ENCODE measurements around the gene TUBGCP2. TPM values are rescaled to one million over a fixed set of nuclear protein-coding genes. Genes with fewer than 3 reads are reported as not detected.
A peak's percentile ranks its signal among the peaks of the same experiment; 100 is the strongest.

Gene TUBGCP2
- total RNA-seq, 2 experiments from 2014 or later = 43.3 to 50.2 TPM

- H3K36me3 Mint-ChIP-seq (ENCODE audit: low read depth) = peaks cover 15% of the 10 kb centered on the region
- DNase-seq (no peak), ATAC-seq (no peak)
- no peaks in the 10 kb centered on the region for H3K27me3 Mint-ChIP-seq
- no peak overlapping the region for H3K4me3 Mint-ChIP-seq
- POLR2A ChIA-PET = no interaction called here
- H3K27ac Mint-ChIP-seq = no peak overlapping the region
- peaks cover 26% of the 10 kb centered on the region for H3K4me1 Mint-ChIP-seq
- intact Hi-C loops (cut with DNase I, micrococcal nuclease) = no loop called here
- CTCF ChIA-PET = interaction anchor here (1.3 kb wide), 1 partner anchor 19 kb away, joined by 4 read pairs; no protein-coding TSS in a partner anchor
- H3K9me3 Mint-ChIP-seq (ENCODE audit: low read depth) = no peaks in the 10 kb centered on the region
These were observed 1.7 kb upstream of the TUBGCP2 start for GRCh38 chr10:133310399-133310755.

- CTCF ChIA-PET = interaction anchor here (1.3 kb wide), 1 partner anchor 19 kb away, joined by 4 read pairs; no protein-coding TSS in a partner anchor
- H3K4me3 Mint-ChIP-seq = peak overlapping the region; percentile 100
- no peak overlapping the region for H3K27ac Mint-ChIP-seq
These were observed 1.2 kb upstream of the TUBGCP2 start for GRCh38 chr10:133309720-133310398.

GRCh38 chr10:133309100-133309719, 538 bp upstream of the TUBGCP2 start:
- intact Hi-C loops (cut with DNase I, micrococcal nuclease) = loop anchor here (1.0 to 5.0 kb wide), 11 partner anchors 15 to 1408 kb away; partner anchors contain the start of genes FUOM (in 2 of the 2), DPYSL4 (in 1 of the 2), ECHS1 (in 1 of the 2) and LRRC27 (in 1 of the 2)
- DNase-seq = peak; percentile 97
- Mint-ChIP-seq H3K27me3 (no peaks in the 10 kb centered on the region), H3K27ac (peak overlapping the region; percentile 69), H3K36me3 (ENCODE audit: low read depth) (peaks cover 15% of the 10 kb centered on the region), H3K9me3 (ENCODE audit: low read depth) (no peaks in the 10 kb centered on the region), H3K4me3 (peak overlapping the region; percentile 100), H3K4me1 (peaks cover 30% of the 10 kb centered on the region)
- ChIA-PET POLR2A (no interaction called here), CTCF (no interaction called here)
- ATAC-seq = peak; percentile 84

More at GRCh38 chr10:133309720-133310398, 1.2 kb upstream of the TUBGCP2 start:
- DNase-seq (no peak), ATAC-seq (no peak)
- H3K27me3 Mint-ChIP-seq = no peaks in the 10 kb centered on the region
- POLR2A ChIA-PET = no interaction called here
- H3K9me3 Mint-ChIP-seq (ENCODE audit: low read depth) = no peaks in the 10 kb centered on the region
- peaks cover 28% of the 10 kb centered on the region for H3K4me1 Mint-ChIP-seq
- H3K36me3 Mint-ChIP-seq (ENCODE audit: low read depth) = peaks cover 15% of the 10 kb centered on the region
- intact Hi-C loops (cut with DNase I, micrococcal nuclease) = loop anchor here (1.0 to 5.0 kb wide), 11 partner anchors 14 to 1409 kb away; partner anchors contain the start of genes FUOM (in 2 of the 2), DPYSL4 (in 1 of the 2), ECHS1 (in 1 of the 2) and LRRC27 (in 1 of the 2)

- Mint-ChIP-seq H3K27me3 (no peaks in the 10 kb centered on the region), H3K9me3 (ENCODE audit: low read depth) (no peaks in the 10 kb centered on the region), H3K36me3 (ENCODE audit: low read depth) (peaks cover 15% of the 10 kb centered on the region), H3K27ac (peak overlapping the region; percentile 99), H3K4me1 (peaks cover 28% of the 10 kb centered on the region), H3K4me3 (peak overlapping the region; percentile 100)
- ChIA-PET CTCF (interaction anchor here (0.7 to 1.9 kb wide), 16 partner anchors 8 to 1063 kb away, joined by 3 to 9 read pairs (median 4); no protein-coding TSS in a partner anchor), POLR2A (interaction anchor here (1.0 to 1.1 kb wide), 2 partner anchors 47 to 50 kb away, joined by 3 read pairs; partner anchors contain the start of gene FUOM)
- DNase-seq (peak; percentile 94), ATAC-seq (peak; percentile 68)
- intact Hi-C loops (cut with DNase I, micrococcal nuclease) = loop anchor here (1.0 to 5.0 kb wide), 13 partner anchors 10 to 1407 kb away; partner anchors contain the start of genes DPYSL4 (in 1 of the 2), FUOM (in 1 of the 2), LRRC27 (in 1 of the 2) and MTG1 (in 1 of the 2)
These were observed 774 bp downstream of the TUBGCP2 start for GRCh38 chr10:133307776-133308420.

GRCh38 chr10:133306941-133307379, 1.7 kb downstream of the TUBGCP2 start:
- peak overlapping the region; percentile 100 for H3K4me3 Mint-ChIP-seq
- ChIA-PET POLR2A (interaction anchor here (1.0 kb wide), 1 partner anchor 46 kb away, joined by 3 read pairs; no protein-coding TSS in a partner anchor), CTCF (interaction anchor here (0.7 to 1.9 kb wide), 10 partner anchors 9 to 463 kb away, joined by 3 to 9 read pairs (median 5); no protein-coding TSS in a partner anchor)
- peaks cover 20% of the 10 kb centered on the region for H3K36me3 Mint-ChIP-seq (ENCODE audit: low read depth)
- H3K27ac Mint-ChIP-seq = peak overlapping the region; percentile 99
- ATAC-seq (no peak), DNase-seq (no peak)
- no peaks in the 10 kb centered on the region for H3K9me3 Mint-ChIP-seq (ENCODE audit: low read depth)
- H3K27me3 Mint-ChIP-seq = no peaks in the 10 kb centered on the region
- intact Hi-C loops (cut with DNase I, micrococcal nuclease) = loop anchor here (1.0 to 5.0 kb wide), 5 partner anchors 11 to 975 kb away; partner anchors contain the start of genes FUOM (in 1 of the 2) and LRRC27 (in 1 of the 2)
- peaks cover 33% of the 10 kb centered on the region for H3K4me1 Mint-ChIP-seq

- intact Hi-C loops (cut with DNase I, micrococcal nuclease) = loop anchor here (5.0 kb wide), 4 partner anchors 44 to 974 kb away; partner anchors contain the start of genes FUOM (in 1 of the 2) and LRRC27 (in 1 of the 2)
- Mint-ChIP-seq H3K9me3 (ENCODE audit: low read depth) (no peaks in the 10 kb centered on the region), H3K27ac (no peak overlapping the region), H3K36me3 (ENCODE audit: low read depth) (peaks cover 20% of the 10 kb centered on the region), H3K4me1 (peaks cover 33% of the 10 kb centered on the region), H3K27me3 (no peaks in the 10 kb centered on the region), H3K4me3 (no peak overlapping the region)
- no peak for DNase-seq
- POLR2A ChIA-PET = no interaction called here
- CTCF ChIA-PET = interaction anchor here (1.2 to 1.7 kb wide), 2 partner anchors 9 to 31 kb away, joined by 4 to 6 read pairs; no protein-coding TSS in a partner anchor
- ATAC-seq = no peak
These were observed 2.6 kb downstream of the TUBGCP2 start for GRCh38 chr10:133306097-133306476.

GRCh38 chr10:133303206-133303605, 5.5 kb downstream of the TUBGCP2 start:
- ChIA-PET POLR2A (no interaction called here), CTCF (interaction anchor here (0.8 to 1.6 kb wide), 3 partner anchors 26 to 55 kb away, joined by 3 to 4 read pairs (median 4); partner anchors contain the start of gene ADAM8)
- H3K4me1 Mint-ChIP-seq = peaks cover 33% of the 10 kb centered on the region
- no peaks in the 10 kb centered on the region for H3K9me3 Mint-ChIP-seq (ENCODE audit: low read depth)
- no peak overlapping the region for H3K27ac Mint-ChIP-seq
- no peak overlapping the region for H3K4me3 Mint-ChIP-seq
- peaks cover 31% of the 10 kb centered on the region for H3K36me3 Mint-ChIP-seq (ENCODE audit: low read depth)
- intact Hi-C loops (cut with DNase I, micrococcal nuclease) = no loop called here
- DNase-seq (no peak), ATAC-seq (no peak)
- no peaks in the 10 kb centered on the region for H3K27me3 Mint-ChIP-seq

- no peak for ATAC-seq
- Mint-ChIP-seq H3K4me1 (peaks cover 25% of the 10 kb centered on the region), H3K9me3 (ENCODE audit: low read depth) (no peaks in the 10 kb centered on the region), H3K4me3 (no peak overlapping the region), H3K27ac (no peak overlapping the region), H3K27me3 (no peaks in the 10 kb centered on the region), H3K36me3 (ENCODE audit: low read depth) (peaks cover 35% of the 10 kb centered on the region)
- CTCF ChIA-PET = no interaction called here
- intact Hi-C loops (cut with DNase I, micrococcal nuclease) = no loop called here
- no peak for DNase-seq
- POLR2A ChIA-PET = no interaction called here
These were observed 6.4 kb downstream of the TUBGCP2 start for GRCh38 chr10:133302230-133302629.

GRCh38 chr10:133299738-133300137, 8.9 kb downstream of the TUBGCP2 start:
- CTCF ChIA-PET = interaction anchor here (1.3 kb wide), 1 partner anchor 8 kb away, joined by 4 read pairs; no protein-coding TSS in a partner anchor

GRCh38 chr10:133299224-133299623, 9.4 kb downstream of the TUBGCP2 start:
- ChIA-PET POLR2A (no interaction called here), CTCF (interaction anchor here (1.3 kb wide), 1 partner anchor 9 kb away, joined by 4 read pairs; no protein-coding TSS in a partner anchor)
- Mint-ChIP-seq H3K9me3 (ENCODE audit: low read depth) (no peaks in the 10 kb centered on the region), H3K4me3 (no peak overlapping the region), H3K4me1 (peaks cover 7% of the 10 kb centered on the region), H3K36me3 (ENCODE audit: low read depth) (peaks cover 51% of the 10 kb centered on the region), H3K27me3 (no peaks in the 10 kb centered on the region), H3K27ac (no peak overlapping the region)
- intact Hi-C loops (cut with DNase I, micrococcal nuclease) = no loop called here
- ATAC-seq = no peak
- DNase-seq = no peak

More at GRCh38 chr10:133299738-133300137, 8.9 kb downstream of the TUBGCP2 start:
- H3K27me3 Mint-ChIP-seq = no peaks in the 10 kb centered on the region
- ATAC-seq = no peak
- POLR2A ChIA-PET = no interaction called here
- H3K9me3 Mint-ChIP-seq (ENCODE audit: low read depth) = no peaks in the 10 kb centered on the region
- intact Hi-C loops (cut with DNase I, micrococcal nuclease) = no loop called here
- no peak overlapping the region for H3K4me3 Mint-ChIP-seq
- H3K27ac Mint-ChIP-seq = no peak overlapping the region
- peaks cover 46% of the 10 kb centered on the region for H3K36me3 Mint-ChIP-seq (ENCODE audit: low read depth)
- peaks cover 10% of the 10 kb centered on the region for H3K4me1 Mint-ChIP-seq
- no peak for DNase-seq

- no peaks in the 10 kb centered on the region for H3K27me3 Mint-ChIP-seq
- H3K4me3 Mint-ChIP-seq = no peak overlapping the region
- POLR2A ChIA-PET = no interaction called here
- peaks cover 9% of the 10 kb centered on the region for H3K4me1 Mint-ChIP-seq
- no peaks in the 10 kb centered on the region for H3K9me3 Mint-ChIP-seq (ENCODE audit: low read depth)
- intact Hi-C loops (cut with DNase I, micrococcal nuclease) = no loop called here
- DNase-seq (no peak), ATAC-seq (no peak)
- CTCF ChIA-PET = no interaction called here
- peaks cover 57% of the 10 kb centered on the region for H3K36me3 Mint-ChIP-seq (ENCODE audit: low read depth)
- H3K27ac Mint-ChIP-seq = no peak overlapping the region
These were observed 10.2 kb downstream of the TUBGCP2 start for GRCh38 chr10:133298466-133298865.
